ENCODE data around the gene SBK1.

SBK1 gene

GRCh38 chr16:28308794-28309584 lies 16.7 kb downstream of the SBK1 start:
- H3K4me1 Mint-ChIP-seq (ENCODE audit: low read depth), result peaks cover 45% of the 10 kb centered on the region
- DNase-seq, result no peak
- H3K9me3 Mint-ChIP-seq, result no peaks in the 10 kb centered on the region
- H3K27me3 Mint-ChIP-seq, result no peaks in the 10 kb centered on the region
- H3K4me3 Mint-ChIP-seq, result no peak overlapping the region
- H3K36me3 Mint-ChIP-seq (ENCODE audit: low read depth), result peaks cover 1% of the 10 kb centered on the region
- peak overlapping the region; percentile 80 for H3K27ac Mint-ChIP-seq

DNA sequence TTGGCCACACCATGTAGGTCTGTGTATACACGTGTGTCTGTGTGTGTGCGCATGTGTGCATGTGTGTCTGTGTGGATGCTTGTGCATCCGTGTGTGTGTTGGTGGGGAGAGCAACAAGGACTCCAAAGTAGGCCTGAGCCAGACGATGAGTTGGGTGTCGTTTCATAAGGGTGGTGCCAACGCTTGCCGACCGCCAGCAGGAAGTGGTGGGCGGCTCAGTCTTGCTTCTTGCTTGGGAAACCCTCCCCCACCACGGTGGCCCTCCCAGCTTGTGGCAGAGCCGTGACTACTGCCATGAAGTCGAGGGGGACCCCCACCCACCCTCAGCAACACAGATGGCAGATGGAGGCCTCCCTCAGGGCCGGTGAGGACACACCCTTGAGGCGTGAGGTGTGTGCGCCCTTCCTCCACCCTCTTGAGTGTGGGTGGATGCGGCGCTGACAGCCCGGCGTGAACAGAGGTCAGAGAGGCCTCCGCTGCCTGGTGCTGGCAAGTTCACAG lies 17.5 kb downstream of the SBK1 start:
- Mint-ChIP-seq H3K4me3 (peak overlapping the region; percentile 56), H3K27ac (peak overlapping the region; percentile 89), H3K4me1 (ENCODE audit: low read depth) (peaks cover 47% of the 10 kb centered on the region), H3K9me3 (no peaks in the 10 kb centered on the region), H3K27me3 (no peaks in the 10 kb centered on the region), H3K36me3 (ENCODE audit: low read depth) (no peaks in the 10 kb centered on the region)
- peak; percentile 88 for DNase-seq

DNA sequence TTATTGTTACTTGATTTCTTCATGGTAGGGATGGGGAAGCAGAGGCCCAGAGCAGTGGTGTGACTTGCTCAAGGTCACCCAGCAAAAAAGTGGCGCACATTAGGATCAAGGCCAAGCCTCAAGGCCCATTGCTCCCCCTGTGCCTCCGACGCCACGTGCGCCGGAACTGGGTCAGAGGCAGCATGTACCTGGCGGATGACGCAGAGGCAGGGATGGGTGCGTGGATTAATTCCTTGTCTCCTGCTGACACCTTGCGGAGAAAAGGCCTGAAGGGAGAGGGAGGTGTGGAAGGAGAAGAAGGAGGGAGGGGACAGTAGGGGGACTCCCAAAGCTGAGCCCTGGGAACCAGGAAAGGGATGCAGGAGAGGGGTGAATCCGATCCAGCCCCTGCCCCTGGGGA lies 18.5 kb downstream of the SBK1 start:
- no peak for DNase-seq
- H3K27ac Mint-ChIP-seq, result peak overlapping the region; percentile 89
- no peaks in the 10 kb centered on the region for H3K36me3 Mint-ChIP-seq (ENCODE audit: low read depth)
- H3K4me3 Mint-ChIP-seq, result peak overlapping the region; percentile 56
- no peaks in the 10 kb centered on the region for H3K27me3 Mint-ChIP-seq
- no peaks in the 10 kb centered on the region for H3K9me3 Mint-ChIP-seq
- H3K4me1 Mint-ChIP-seq (ENCODE audit: low read depth), result peaks cover 52% of the 10 kb centered on the region

DNA sequence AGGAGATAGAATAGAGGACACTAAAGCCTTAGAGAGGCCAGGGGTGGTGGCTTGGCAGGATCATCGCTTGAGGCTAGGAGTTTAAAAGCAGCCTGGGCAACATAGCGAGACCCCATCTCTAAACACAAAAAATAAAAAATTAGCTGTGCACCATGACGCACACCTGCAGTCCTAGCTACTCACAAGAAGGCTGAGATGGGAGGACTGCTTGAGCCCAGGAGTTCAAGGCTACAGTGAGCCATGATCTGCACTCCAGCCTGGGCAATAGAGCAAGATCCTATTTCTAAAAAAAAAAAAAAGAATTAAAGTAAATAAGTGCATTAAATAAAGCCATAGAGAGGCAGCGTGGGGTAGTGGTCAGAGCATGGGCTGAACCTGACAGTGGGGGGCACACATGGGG lies 19.1 kb downstream of the SBK1 start:
- Mint-ChIP-seq H3K4me3 (no peak overlapping the region), H3K4me1 (ENCODE audit: low read depth) (peaks cover 52% of the 10 kb centered on the region), H3K27me3 (no peaks in the 10 kb centered on the region), H3K36me3 (ENCODE audit: low read depth) (no peaks in the 10 kb centered on the region), H3K9me3 (no peaks in the 10 kb centered on the region), H3K27ac (peak overlapping the region; percentile 89)
- DNase-seq, result no peak

- H3K9me3 Mint-ChIP-seq, result no peaks in the 10 kb centered on the region
- H3K4me3 Mint-ChIP-seq, result no peak overlapping the region
- peak; percentile 59 for DNase-seq
- no peaks in the 10 kb centered on the region for H3K36me3 Mint-ChIP-seq (ENCODE audit: low read depth)
- H3K27ac Mint-ChIP-seq, result peak overlapping the region; percentile 35
- H3K4me1 Mint-ChIP-seq (ENCODE audit: low read depth), result peaks cover 55% of the 10 kb centered on the region
- H3K27me3 Mint-ChIP-seq, result no peaks in the 10 kb centered on the region
These were observed 19.6 kb downstream of the SBK1 start for GRCh38 chr16:28311913-28312312.

GRCh38 chr16:28312327-28312726 lies 20.0 kb downstream of the SBK1 start:
- Mint-ChIP-seq H3K9me3 (no peaks in the 10 kb centered on the region), H3K4me3 (no peak overlapping the region), H3K27me3 (no peaks in the 10 kb centered on the region), H3K4me1 (ENCODE audit: low read depth) (peaks cover 57% of the 10 kb centered on the region), H3K36me3 (ENCODE audit: low read depth) (no peaks in the 10 kb centered on the region), H3K27ac (peak overlapping the region; percentile 35)
- DNase-seq, result no peak

GRCh38 chr16:28313587-28313986 lies 21.3 kb downstream of the SBK1 start:
- Mint-ChIP-seq H3K27ac (no peak overlapping the region), H3K4me3 (no peak overlapping the region), H3K4me1 (ENCODE audit: low read depth) (peaks cover 62% of the 10 kb centered on the region), H3K9me3 (no peaks in the 10 kb centered on the region), H3K36me3 (ENCODE audit: low read depth) (no peaks in the 10 kb centered on the region), H3K27me3 (no peaks in the 10 kb centered on the region)
- no peak for DNase-seq

- no peak for DNase-seq
- Mint-ChIP-seq H3K27me3 (no peaks in the 10 kb centered on the region), H3K36me3 (ENCODE audit: low read depth) (peaks cover 6% of the 10 kb centered on the region), H3K27ac (no peak overlapping the region), H3K9me3 (no peaks in the 10 kb centered on the region), H3K4me1 (ENCODE audit: low read depth) (peaks cover 38% of the 10 kb centered on the region), H3K4me3 (no peak overlapping the region)
These were observed 23.7 kb downstream of the SBK1 start for GRCh38 chr16:28316054-28316453.

DNA sequence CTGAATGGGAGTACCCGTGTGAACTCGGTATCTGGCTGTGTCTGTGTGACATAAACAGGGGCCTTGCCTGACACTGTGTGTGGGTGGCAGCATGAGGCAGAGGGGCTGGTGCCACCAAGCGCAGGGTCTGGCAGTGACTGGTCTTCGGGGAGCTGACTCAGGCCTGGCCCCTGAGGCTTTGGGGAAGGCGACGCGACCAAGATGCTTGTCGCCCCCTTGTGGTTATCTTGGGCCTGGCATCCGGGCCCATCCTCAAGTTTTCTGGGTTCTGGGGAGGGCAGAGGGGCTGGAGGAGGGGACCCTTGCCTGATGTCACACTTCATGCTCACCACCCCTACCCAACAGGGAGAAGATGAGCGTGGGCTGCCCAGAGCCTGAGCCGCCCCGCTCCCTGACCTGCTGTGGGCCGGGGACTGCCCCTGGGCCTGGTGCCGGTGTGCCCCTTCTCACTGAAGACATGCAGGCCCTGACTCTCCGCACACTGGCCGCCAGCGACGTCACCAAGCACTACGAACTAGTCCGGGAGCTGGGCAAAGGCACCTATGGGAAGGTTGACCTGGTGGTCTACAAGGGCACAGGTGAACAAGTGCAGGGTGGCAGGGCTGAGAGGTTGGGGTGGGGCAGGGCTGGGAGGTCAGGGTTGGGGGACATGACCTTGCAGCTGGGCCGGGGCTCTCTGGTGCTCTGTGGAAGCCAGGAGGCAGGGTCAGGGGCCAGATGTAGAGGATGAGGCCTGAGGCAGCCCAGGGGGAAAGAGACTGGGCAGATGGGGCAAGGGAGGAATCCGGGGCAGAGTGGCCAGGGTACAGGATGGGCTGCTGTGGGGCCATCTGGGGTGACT lies 24.9 kb downstream of the SBK1 start:
- DNase-seq, result peak; percentile 84
- Mint-ChIP-seq H3K27me3 (no peaks in the 10 kb centered on the region), H3K4me1 (ENCODE audit: low read depth) (peaks cover 27% of the 10 kb centered on the region), H3K36me3 (ENCODE audit: low read depth) (peaks cover 6% of the 10 kb centered on the region), H3K27ac (peak overlapping the region; percentile 37), H3K4me3 (no peak overlapping the region), H3K9me3 (no peaks in the 10 kb centered on the region)

GRCh38 chr16:28318042-28318744 lies 25.9 kb downstream of the SBK1 start:
- Mint-ChIP-seq H3K36me3 (ENCODE audit: low read depth) (peaks cover 6% of the 10 kb centered on the region), H3K27ac (no peak overlapping the region), H3K27me3 (no peaks in the 10 kb centered on the region), H3K9me3 (no peaks in the 10 kb centered on the region), H3K4me1 (ENCODE audit: low read depth) (peaks cover 23% of the 10 kb centered on the region), H3K4me3 (no peak overlapping the region)
- no peak for DNase-seq

DNA sequence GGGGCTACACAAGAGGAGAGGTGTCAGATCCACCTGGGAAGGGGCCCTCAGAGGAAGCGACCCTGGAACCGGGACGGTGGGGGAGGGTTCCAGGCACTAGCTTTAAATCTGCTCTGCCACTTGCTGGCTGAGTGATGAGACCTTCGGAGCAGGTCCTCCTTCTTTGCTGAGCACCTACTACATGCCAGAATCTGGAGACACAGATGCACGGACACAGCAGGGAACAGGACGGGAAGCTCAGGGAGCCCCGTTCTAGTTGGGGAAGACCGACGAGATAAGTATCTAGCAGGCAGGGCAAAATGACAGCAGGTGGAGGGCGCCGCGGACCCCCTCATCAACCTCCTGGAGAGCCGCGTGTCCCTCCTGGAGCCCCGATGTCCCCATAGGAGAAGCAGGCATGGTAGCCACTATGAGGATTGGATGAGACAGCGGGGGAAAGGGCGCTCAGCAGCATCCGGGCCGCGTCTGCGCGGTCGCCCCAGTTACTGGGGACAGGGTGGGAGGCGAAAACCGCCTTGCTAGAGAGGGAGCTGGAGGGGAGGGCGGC lies 27.2 kb downstream of the SBK1 start:
- Mint-ChIP-seq H3K27me3 (no peaks in the 10 kb centered on the region), H3K4me3 (no peak overlapping the region), H3K27ac (no peak overlapping the region), H3K36me3 (ENCODE audit: low read depth) (peaks cover 6% of the 10 kb centered on the region), H3K4me1 (ENCODE audit: low read depth) (peaks cover 16% of the 10 kb centered on the region), H3K9me3 (no peaks in the 10 kb centered on the region)
- no peak for DNase-seq

DNA sequence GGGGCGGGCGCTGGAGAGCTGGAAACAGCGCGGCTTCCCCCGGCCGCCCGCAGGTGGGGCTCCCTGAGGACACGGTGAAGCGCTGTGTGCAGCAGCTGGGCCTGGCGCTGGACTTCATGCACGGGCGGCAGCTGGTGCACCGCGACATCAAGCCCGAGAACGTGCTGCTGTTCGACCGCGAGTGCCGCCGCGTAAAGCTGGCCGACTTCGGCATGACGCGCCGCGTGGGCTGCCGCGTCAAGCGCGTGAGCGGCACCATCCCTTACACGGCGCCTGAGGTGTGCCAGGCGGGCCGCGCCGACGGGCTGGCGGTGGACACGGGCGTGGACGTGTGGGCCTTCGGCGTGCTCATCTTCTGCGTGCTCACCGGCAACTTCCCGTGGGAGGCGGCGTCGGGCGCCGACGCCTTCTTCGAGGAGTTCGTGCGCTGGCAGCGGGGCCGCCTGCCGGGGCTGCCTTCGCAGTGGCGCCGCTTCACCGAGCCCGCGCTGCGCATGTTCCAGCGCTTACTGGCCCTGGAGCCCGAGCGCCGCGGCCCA lies 27.8 kb downstream of the SBK1 start:
- peaks cover 15% of the 10 kb centered on the region for H3K4me1 Mint-ChIP-seq (ENCODE audit: low read depth)
- H3K36me3 Mint-ChIP-seq (ENCODE audit: low read depth), result peaks cover 6% of the 10 kb centered on the region
- no peak for DNase-seq
- H3K27me3 Mint-ChIP-seq, result no peaks in the 10 kb centered on the region
- H3K9me3 Mint-ChIP-seq, result no peaks in the 10 kb centered on the region
- H3K27ac Mint-ChIP-seq, result no peak overlapping the region
- H3K4me3 Mint-ChIP-seq, result no peak overlapping the region

- H3K36me3 Mint-ChIP-seq (ENCODE audit: low read depth), result peaks cover 6% of the 10 kb centered on the region
- no peaks in the 10 kb centered on the region for H3K27me3 Mint-ChIP-seq
- no peaks in the 10 kb centered on the region for H3K9me3 Mint-ChIP-seq
- no peak overlapping the region for H3K4me3 Mint-ChIP-seq
- no peak overlapping the region for H3K27ac Mint-ChIP-seq
- peaks cover 12% of the 10 kb centered on the region for H3K4me1 Mint-ChIP-seq (ENCODE audit: low read depth)
- no peak for DNase-seq
These were observed 28.4 kb downstream of the SBK1 start for GRCh38 chr16:28320741-28321140.
